Liver (tissue), 3 donors: ENCODE data around the gene PHEX.

Experiments
- FOXA1 ChIP-seq: IDR thresholded peaks from 2 replicates; pipeline ENCODE4 v1.6.1; 2016; ENCODE audit warnings: antibody characterized with exemption
- RAD21 ChIP-seq, 2 donors: IDR thresholded peaks; 2 replicates each; pipeline ENCODE4 v1.6.1; 2016; ENCODE audit warnings: antibody characterized with exemption in 2 of 2, mild to moderate bottlenecking in 2 of 2
- RXRA ChIP-seq, 2 donors: IDR thresholded peaks; 2 replicates each; pipeline ENCODE4 v1.6.1; 2017 to 2018; ENCODE audit warnings: antibody characterized with exemption in 2 of 2, mild to moderate bottlenecking in 1 of 2
- TAF1 ChIP-seq: conservative IDR thresholded peaks from 2 replicates; pipeline ENCODE4 v1.6.1; 2016; ENCODE audit warnings: antibody characterized with exemption, mild to moderate bottlenecking
- TF ChIP-seq, protein P1 (sequence below): fragments of 150-350 bp; IDR thresholded peaks from 2 replicates; pipeline ENCODE4 v1.5.1; 2017; ENCODE audit warnings: improper control_type of control experiment, low read depth, low read length; ENCODE audit not compliant: missing input control
- TF ChIP-seq, protein P2 (sequence below): IDR thresholded peaks from 2 replicates; pipeline ENCODE4 v1.6.1; 2016; ENCODE audit warnings: antibody characterized with exemption
- TF ChIP-seq, protein P3 (sequence below): IDR thresholded peaks from 2 replicates; pipeline ENCODE4 v1.6.1; 2016; ENCODE audit warnings: antibody characterized with exemption, mild to moderate bottlenecking
- donor health status: healthy.
- donor health status: healthy.

DNA sequence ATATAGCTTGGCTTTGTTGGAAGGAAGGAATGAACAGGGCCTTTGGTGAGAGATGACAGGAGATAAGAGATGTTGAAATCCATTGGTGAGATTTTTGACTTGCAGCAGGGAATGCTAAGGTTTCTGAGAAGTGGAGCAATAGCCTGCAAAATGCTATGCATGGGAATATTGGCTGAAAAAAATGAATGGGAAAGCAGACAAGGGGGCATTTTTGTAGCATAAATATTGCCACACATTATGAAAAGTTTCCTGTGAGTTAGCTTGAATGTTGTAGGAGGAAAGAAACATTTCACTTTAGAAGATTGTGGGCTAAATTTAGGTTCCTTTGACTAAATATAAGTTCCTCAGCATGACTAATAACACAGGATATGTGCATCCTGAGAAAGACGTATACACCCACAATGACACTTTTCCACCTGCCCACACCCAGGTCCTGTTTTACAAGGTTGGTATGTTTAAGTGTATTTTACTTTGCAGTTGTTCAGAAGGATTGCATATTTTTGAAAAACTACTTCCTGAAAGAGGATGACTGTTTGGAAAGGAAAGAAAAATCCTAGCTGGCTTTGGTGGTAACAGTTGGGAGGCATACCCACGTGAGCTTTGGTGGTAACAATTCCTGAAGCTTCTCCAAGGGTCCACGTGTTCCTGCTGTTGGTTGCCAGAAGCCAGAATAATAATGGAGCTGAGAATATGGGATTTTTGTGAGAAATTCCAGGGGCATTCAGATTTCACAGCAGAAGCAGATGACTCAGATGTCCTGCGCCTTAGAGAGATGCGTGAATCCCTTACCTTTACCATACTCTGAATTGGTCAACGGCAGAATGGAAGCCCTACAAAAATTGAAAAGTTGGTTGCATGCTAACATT lies 28.5 kb downstream of the PHEX start:
- TF ChIP-seq, protein P1, sequence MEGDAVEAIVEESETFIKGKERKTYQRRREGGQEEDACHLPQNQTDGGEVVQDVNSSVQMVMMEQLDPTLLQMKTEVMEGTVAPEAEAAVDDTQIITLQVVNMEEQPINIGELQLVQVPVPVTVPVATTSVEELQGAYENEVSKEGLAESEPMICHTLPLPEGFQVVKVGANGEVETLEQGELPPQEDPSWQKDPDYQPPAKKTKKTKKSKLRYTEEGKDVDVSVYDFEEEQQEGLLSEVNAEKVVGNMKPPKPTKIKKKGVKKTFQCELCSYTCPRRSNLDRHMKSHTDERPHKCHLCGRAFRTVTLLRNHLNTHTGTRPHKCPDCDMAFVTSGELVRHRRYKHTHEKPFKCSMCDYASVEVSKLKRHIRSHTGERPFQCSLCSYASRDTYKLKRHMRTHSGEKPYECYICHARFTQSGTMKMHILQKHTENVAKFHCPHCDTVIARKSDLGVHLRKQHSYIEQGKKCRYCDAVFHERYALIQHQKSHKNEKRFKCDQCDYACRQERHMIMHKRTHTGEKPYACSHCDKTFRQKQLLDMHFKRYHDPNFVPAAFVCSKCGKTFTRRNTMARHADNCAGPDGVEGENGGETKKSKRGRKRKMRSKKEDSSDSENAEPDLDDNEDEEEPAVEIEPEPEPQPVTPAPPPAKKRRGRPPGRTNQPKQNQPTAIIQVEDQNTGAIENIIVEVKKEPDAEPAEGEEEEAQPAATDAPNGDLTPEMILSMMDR: no peak
- TF ChIP-seq FOXA1: no peak
- TF ChIP-seq RXRA (IDR thresholded peaks at IDR 0.05): no peak
- TF ChIP-seq, protein P2, sequence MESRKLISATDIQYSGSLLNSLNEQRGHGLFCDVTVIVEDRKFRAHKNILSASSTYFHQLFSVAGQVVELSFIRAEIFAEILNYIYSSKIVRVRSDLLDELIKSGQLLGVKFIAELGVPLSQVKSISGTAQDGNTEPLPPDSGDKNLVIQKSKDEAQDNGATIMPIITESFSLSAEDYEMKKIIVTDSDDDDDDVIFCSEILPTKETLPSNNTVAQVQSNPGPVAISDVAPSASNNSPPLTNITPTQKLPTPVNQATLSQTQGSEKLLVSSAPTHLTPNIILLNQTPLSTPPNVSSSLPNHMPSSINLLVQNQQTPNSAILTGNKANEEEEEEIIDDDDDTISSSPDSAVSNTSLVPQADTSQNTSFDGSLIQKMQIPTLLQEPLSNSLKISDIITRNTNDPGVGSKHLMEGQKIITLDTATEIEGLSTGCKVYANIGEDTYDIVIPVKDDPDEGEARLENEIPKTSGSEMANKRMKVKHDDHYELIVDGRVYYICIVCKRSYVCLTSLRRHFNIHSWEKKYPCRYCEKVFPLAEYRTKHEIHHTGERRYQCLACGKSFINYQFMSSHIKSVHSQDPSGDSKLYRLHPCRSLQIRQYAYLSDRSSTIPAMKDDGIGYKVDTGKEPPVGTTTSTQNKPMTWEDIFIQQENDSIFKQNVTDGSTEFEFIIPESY: no peak
- TF ChIP-seq, protein P3, sequence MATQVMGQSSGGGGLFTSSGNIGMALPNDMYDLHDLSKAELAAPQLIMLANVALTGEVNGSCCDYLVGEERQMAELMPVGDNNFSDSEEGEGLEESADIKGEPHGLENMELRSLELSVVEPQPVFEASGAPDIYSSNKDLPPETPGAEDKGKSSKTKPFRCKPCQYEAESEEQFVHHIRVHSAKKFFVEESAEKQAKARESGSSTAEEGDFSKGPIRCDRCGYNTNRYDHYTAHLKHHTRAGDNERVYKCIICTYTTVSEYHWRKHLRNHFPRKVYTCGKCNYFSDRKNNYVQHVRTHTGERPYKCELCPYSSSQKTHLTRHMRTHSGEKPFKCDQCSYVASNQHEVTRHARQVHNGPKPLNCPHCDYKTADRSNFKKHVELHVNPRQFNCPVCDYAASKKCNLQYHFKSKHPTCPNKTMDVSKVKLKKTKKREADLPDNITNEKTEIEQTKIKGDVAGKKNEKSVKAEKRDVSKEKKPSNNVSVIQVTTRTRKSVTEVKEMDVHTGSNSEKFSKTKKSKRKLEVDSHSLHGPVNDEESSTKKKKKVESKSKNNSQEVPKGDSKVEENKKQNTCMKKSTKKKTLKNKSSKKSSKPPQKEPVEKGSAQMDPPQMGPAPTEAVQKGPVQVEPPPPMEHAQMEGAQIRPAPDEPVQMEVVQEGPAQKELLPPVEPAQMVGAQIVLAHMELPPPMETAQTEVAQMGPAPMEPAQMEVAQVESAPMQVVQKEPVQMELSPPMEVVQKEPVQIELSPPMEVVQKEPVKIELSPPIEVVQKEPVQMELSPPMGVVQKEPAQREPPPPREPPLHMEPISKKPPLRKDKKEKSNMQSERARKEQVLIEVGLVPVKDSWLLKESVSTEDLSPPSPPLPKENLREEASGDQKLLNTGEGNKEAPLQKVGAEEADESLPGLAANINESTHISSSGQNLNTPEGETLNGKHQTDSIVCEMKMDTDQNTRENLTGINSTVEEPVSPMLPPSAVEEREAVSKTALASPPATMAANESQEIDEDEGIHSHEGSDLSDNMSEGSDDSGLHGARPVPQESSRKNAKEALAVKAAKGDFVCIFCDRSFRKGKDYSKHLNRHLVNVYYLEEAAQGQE: no peak
- TF ChIP-seq TAF1: no peak
- no peak for TF ChIP-seq RAD21 (IDR thresholded peaks at IDR 0.05)
